HG03097 (cell line): ENCODE results near the gene DAPK2.

Source experiments
- ATAC-seq: cut with Tn5 transposase; IDR thresholded peaks from one replicate; pipeline ENCODE4 v1.9.1; 2021; ENCODE audit not compliant: unreplicated experiment, low FRiP score

Gene DAPK2

DNA sequence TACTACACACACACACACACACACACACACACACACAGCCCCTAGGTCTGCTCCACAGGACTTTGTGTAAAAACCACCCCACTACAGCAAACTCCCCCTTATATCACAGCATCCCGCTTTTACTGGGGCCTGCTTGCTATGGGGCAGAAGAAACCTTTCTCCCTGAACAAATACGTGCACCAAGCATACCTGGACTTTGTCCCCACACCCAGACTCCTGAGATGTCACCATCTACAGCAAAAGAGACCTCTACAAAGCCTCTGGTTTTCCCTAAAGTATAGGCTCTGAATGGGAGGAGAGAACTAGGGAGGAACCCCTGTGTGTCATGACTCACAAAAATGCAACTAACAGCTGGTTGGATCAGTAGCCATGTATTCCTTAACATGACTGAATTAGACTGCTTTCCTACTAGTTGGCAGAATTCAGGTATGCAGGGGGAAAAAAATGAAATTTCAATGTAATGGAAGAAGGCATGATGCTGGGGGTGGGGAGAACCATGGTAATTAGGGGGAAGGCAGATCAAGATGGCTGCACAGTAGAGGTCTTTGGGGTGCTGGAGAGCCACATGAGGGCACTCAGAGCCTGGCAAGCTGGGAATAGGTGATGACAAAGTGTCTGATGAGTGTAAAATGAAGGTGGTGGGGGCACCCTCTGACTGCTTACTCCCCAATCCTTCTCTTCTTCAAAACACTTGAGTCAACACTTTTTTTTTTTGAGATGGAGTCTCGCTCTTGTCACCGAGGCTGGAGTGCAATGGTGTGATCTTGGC is 45.9 kb downstream of the DAPK2 start:
- no peak for ATAC-seq

DNA sequence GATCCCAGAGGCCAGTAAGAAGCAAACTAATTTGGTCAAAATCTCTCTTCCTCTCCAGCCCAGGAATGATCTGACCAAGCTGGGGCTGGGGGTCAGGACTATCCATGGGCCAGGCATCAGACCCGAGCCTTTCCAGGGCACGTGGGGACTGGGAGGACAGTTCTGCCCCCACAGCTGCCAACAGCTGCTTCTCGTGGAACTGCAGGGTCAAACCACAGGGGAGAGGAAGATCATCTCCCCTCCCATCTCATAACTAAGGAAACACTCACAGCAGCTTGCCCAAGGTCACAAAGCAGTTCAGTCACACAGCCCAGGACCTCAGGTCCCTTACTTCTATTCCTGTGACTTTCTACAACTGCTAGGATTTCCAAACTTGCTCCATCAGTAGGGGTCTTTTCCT is 47.1 kb downstream of the DAPK2 start:
- no peak for ATAC-seq

- ATAC-seq, result no peak
Observed at GRCh38 chr15:63998489-63998888, 47.8 kb downstream of the DAPK2 start.

DNA sequence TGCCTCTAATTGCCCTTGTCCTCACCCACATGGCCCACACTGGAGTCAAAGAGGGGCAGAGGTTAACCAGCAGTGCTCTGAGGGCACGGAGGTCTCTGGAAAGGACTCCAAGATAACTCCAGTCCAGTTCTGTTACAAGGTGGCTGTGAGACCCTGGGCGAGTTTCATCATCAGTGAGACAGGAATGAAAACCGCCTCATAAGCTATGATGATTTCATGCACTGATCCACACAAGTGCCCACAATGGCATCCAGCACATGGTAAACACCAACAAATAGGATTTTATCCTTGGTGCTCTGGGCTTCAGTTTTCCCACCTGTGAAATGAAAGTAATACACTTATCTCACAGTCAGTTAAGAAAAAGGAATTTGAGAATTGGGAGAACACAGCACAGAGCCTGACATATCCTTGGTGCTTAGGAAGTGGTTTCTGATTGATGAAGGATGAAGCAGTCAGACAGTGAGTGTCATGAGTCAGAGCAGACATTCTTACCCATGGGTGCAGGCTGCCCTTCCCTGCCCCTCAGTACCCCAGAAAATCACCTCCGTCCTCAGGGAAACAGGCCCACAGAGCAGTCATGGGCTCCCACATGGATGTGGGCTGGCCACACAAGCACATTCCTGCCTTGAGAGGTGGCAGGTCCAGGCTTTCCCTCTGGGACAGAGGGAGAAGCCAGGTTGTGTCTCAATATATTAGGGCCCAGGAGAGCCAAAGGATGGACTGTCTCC is 48.4 kb downstream of the DAPK2 start:
- no peak for ATAC-seq

DNA sequence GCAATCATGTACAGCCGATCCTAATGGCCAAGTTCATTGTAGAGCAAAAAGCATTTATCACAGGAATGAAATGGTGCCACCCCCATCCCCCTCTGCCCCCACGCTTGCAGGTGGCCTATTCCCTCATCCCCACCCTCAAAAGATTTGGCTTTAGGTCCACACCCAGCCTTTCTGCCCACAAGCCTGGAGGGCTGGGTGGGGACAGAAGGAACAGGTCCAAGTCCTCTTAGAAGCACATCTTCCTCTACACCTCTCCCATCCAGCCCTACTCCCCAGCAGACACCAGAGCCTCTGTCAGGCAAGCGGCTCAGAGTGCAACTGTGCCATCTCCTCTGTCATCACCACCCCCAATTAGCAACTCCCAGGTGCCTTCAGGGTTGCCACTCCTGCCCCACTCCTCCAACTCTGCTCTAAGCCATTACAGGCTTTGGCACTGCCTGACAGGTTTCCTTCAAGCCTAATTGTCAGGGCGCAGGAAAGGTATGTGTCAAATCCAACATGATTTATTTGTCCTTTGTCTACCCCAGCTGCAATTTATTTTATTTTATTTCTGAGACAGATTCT is 49.4 kb downstream of the DAPK2 start:
- ATAC-seq, result no peak

DNA sequence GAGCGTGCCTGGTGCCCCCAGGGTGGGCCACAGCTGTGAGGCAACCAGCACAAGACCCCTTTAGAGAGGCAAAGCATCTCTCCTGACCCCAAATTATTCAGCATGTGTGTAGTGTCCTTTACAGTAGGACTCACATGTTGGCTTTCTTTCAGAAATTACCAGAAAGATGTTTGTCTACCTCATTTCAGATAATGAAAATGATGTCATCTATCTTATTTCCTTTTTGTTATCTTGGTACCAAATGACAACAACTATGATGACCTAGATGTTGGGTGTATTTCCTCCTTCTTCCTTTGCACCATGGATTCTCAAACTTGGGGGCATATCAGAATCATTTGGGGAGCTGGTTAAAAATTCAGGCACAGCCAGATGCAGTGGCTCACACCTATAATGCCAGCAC is 50.5 kb downstream of the DAPK2 start:
- ATAC-seq, result no peak

DNA sequence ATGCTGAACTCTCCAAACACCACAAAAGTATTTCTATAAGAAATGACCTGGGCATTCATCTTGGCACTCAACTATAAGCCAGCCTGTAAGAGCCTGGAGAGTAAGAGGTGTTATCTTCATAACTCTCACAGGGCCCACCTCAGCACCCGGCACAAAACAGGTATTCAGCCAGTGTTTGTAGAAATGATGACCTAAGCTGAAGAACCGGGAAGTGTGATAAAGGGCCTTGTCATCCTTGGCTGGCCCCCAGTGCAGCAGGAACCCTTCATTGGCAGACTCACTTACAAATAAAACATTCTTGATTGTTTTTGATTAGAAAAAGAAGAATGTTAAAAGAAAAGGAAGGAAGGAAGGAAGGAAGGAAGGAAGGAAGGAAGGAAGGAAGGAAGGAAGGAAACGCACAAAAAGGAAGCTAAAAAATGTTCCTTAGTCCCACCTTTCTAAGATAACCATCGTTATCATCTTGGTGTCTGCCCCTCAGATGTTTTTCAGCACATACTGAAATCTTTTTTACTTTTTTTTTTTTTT is 52.1 kb downstream of the DAPK2 start:
- no peak for ATAC-seq

DNA sequence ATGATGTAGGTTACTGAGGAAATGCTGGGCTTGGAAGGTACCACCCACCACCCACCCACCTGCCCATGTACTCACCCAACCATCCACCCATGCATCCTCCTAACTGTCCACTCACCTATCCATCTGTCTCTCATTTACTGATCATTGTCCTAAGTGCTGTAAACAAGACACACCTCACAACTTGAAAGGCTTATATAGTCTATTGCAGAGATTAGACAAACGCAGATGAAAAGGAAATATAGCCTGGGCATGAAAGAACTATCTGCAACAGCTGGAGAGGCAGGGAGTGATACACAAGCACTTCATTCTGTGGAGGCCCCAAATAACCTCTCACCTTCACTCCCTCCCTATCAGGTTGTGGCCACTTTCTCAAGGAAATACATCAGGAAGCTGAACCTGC is 54.0 kb downstream of the DAPK2 start:
- no peak for ATAC-seq

DNA sequence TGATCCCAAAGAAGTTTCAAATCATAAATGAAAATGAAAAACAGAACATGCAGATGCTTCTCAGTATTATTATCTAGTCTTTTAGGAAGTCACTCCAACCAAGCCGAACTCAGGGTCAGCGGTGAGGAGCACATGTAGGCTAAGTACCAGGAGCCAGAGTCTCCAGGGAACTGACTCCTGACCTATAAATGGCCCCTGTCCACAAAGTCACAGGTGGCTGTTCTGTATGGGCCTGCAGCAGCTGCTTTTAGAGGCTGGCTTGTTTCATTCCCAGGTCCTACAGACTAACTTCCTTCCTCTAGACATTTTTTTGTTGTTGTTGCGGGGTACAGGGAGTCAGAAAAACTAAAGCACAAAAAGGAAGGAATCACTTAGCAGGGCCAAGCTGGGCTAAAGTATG is 54.6 kb downstream of the DAPK2 start:
- ATAC-seq, result no peak

GRCh38 chr15:63990454-63990853 is 55.8 kb downstream of the DAPK2 start:
- no peak for ATAC-seq

DNA sequence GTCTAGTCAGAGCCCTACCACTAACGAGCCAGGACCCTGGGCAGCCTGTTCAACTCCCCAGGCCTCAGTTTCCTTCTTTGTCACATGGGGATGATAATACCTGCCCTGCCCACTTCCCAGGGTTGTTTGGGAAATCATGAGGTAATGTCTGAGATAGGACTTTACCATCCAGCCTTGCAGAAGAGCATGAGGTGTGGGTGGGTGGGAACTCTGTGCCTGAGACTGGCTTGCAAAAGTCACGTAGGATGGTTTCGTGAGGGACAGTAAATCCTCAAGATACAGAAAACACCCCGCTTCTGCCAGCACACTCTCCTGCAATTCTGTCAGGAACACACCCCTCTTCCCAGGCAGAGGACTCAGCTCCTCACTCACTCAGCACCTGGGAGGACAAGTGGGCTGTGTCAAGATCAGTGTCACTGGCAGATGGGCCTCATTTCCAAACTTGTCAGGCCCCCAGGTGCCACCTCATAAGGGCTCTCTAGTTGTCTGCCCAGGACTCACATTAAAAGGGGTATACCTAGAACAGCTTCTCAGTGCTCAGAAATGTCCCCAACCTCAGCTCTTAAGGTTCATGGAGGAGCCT is 58.4 kb downstream of the DAPK2 start:
- ATAC-seq, result no peak

GRCh38 chr15:63986751-63987341 is 59.4 kb downstream of the DAPK2 start:
- ATAC-seq, result peak; percentile 55

GRCh38 chr15:63986185-63986680 is 60.1 kb downstream of the DAPK2 start:
- no peak for ATAC-seq

- ATAC-seq, result no peak
Observed at GRCh38 chr15:63985221-63986184, 60.8 kb downstream of the DAPK2 start.

DNA sequence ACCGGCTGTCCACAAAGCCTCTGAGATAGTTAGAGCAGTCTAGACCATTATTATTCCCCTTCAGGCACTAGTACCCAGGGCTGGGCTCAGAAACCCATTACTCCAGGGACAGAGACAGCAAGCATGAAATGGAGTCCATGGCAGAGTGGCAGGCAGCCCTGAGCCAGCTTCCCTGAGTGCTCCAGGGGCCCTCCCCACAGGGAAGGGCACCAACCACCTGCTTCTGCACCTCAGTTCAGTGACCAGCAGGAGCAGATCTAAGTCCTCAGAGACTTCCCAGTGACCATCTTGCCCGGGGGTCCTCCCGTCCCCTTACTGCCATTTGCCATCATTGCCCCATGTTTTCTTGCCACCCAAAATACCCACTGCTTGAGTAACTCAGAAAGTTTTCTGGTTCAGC is 62.0 kb downstream of the DAPK2 start:
- no peak for ATAC-seq

DNA sequence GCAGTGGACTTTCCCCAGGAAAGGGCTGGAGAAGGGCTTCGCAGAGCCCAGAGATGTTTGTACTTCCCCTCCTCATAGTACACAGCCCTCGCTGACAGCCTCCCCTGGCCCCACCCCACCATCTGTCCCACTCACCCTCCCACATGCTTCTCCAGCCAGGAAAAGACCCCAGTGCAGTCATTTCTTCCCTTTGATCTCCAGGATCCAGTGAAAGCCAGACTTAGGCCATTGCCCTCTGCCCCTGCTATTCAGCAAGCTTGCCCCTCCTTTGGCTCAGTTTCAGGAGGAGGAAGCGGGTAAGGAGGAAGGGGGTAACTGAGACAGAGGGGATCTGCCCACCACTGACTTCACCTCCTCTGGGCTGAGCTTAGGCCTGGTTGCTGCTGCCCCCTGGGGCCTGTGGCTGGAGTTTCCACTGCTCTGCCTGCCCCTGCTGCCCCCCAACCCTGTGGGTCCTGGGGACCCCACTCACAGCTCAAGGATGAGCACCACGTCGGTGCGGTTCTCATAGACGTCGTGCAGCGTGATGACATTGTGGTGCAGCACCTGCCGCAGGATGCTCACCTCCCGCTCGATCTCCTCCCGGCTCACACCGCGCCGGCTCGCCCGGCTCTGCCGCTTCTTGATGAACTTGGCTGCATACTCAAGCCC is 63.1 kb downstream of the DAPK2 start:
- no peak for ATAC-seq

DNA sequence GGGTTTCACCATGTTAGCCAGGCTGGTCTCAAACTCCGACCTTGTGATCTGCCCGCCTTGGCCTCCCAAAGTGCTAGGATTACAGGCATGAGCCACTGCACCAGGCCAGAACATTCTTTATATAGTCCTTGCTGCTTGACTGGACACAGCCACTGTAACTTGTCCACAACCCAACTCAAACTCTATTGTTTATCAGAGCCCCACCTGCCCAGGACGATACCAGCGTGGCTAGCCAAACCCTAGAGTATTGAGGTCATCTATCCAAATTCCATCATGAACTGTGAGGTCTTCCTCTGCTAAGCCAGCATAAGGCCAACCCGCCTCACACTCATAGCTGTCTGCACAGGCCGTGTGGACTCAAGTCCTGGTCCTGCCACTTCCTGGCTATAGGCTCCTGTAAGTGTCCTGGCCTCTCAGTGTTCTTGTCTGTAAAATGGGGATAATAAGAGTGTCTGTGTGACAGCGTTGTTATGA is 63.9 kb downstream of the DAPK2 start:
- ATAC-seq, result no peak

- ATAC-seq, result no peak
Observed at GRCh38 chr15:63981596-63982320, 64.5 kb downstream of the DAPK2 start.
